IMR-90 (cell line): Measurements from ENCODE around the gene ZNF532. TPM values are rescaled to one million over a fixed set of nuclear protein-coding genes. Genes with fewer than 3 reads are reported as not detected.

ENCODE experiments used
- ATAC-seq: fragments of 200-7000 bp; cut with Tn5 transposase; 2 replicates; pipeline ENCODE4 v1.9.1; 2020; ENCODE audit warnings: low read depth, mild to moderate bottlenecking, moderate library complexity
- BruUV-seq: library from RNA; stranded (reverse); fragments of 400-500 nt; replicated peaks from 2 replicates; lab custom pipeline; 2021; lab: Mats Ljungman, UMichigan
- CTCF ChIA-PET: fragments of 300-600 bp; formaldehyde crosslinking; extraction: SDS; loops from one replicate; lab custom pipeline; 2021; ENCODE audit warnings: antibody characterized with exemption; lab: Yijun Ruan, JAX
- POLR2A ChIA-PET: fragments of 300-600 bp; sonication (Branson Sonifier 250); formaldehyde crosslinking; loops from one replicate; lab custom pipeline; 2022; ENCODE audit warnings: antibody characterized with exemption; ENCODE audit not compliant: unreplicated experiment; lab: Charles Lee
- DNase-seq: peaks from one replicate; pipeline ENCODE4 v3.0.0; 2013
- H2AFZ ChIP-seq: replicated peaks from 2 replicates; pipeline ENCODE3; 2013; ENCODE audit warnings: low read length, mild to moderate bottlenecking; ENCODE audit not compliant: poor library complexity
- H2AK5ac ChIP-seq: 2 replicates; pipeline ENCODE4 v1.6.1; 2013; ENCODE audit warnings: low read depth, low read length, inconsistent platforms
- H2AK9ac ChIP-seq: replicated peaks from 2 replicates; pipeline ENCODE3; 2013; ENCODE audit warnings: mild to moderate bottlenecking, low read depth, low read length, moderate library complexity; ENCODE audit not compliant: poor library complexity
- H2BK120ac ChIP-seq: 2 replicates; pipeline ENCODE4 v1.6.1; 2013; ENCODE audit warnings: low read depth, low read length, inconsistent platforms
- H2BK15ac ChIP-seq: 3 replicates; pipeline ENCODE4 v1.6.1; 2013; ENCODE audit warnings: low read depth, low read length, inconsistent platforms
- H2BK20ac ChIP-seq: 2 replicates; pipeline ENCODE4 v1.6.1; 2013; ENCODE audit warnings: low read depth, mild to moderate bottlenecking, inconsistent platforms, low read length, moderate library complexity
- H2BK5ac ChIP-seq: 2 replicates; pipeline ENCODE4 v1.6.1; 2013; ENCODE audit warnings: mild to moderate bottlenecking, low read depth, low read length, inconsistent platforms; ENCODE audit not compliant: poor library complexity, severe bottlenecking
- H3K14ac ChIP-seq: replicated peaks from 2 replicates; pipeline ENCODE4 v1.6.1; 2013; ENCODE audit warnings: low read depth, low read length, inconsistent platforms
- H3K18ac ChIP-seq: 2 replicates; pipeline ENCODE4 v1.6.1; 2013; ENCODE audit warnings: low read depth, low read length, control low read depth
- H3K23ac ChIP-seq: 2 replicates; pipeline ENCODE4 v1.6.1; 2013; ENCODE audit warnings: low read depth, low read length, inconsistent platforms
- H3K27ac ChIP-seq: 2 replicates; pipeline ENCODE4 v1.5.1; 2013; ENCODE audit warnings: mild to moderate bottlenecking, control low read depth, low read length; ENCODE audit not compliant: insufficient read depth
- H3K27me3 ChIP-seq: 2 replicates; pipeline ENCODE4 v1.6.1; 2013; ENCODE audit warnings: low read length; ENCODE audit not compliant: control insufficient read depth, insufficient read depth
- H3K36me3 ChIP-seq: 2 replicates; pipeline ENCODE4 v1.6.1; 2013; ENCODE audit warnings: low read length, mixed read lengths; ENCODE audit not compliant: control insufficient read depth, insufficient read depth
- H3K4ac ChIP-seq: 2 replicates; pipeline ENCODE4 v1.6.1; 2013; ENCODE audit warnings: low read depth, low read length, inconsistent platforms
- H3K4me1 ChIP-seq: 2 replicates; pipeline ENCODE4 v1.6.1; 2013; ENCODE audit warnings: low read length, mixed read lengths; ENCODE audit not compliant: control insufficient read depth, insufficient read depth
- H3K4me2 ChIP-seq: 2 replicates; pipeline ENCODE4 v1.6.1; 2013; ENCODE audit warnings: low read depth, mild to moderate bottlenecking, control low read depth, low read length, moderate library complexity
- H3K4me3 ChIP-seq: 2 replicates; pipeline ENCODE4 v1.5.1; 2013; ENCODE audit warnings: low read depth, mild to moderate bottlenecking, control low read depth, low read length, moderate library complexity; ENCODE audit not compliant: insufficient read depth
- H3K56ac ChIP-seq: 2 replicates; pipeline ENCODE4 v1.6.1; 2013; ENCODE audit warnings: low read length, inconsistent platforms; ENCODE audit not compliant: insufficient read depth; ENCODE audit errors: extremely low read depth
- H3K79me1 ChIP-seq, 2 experiments: 2 replicates each; pipeline ENCODE4 v1.6.1; 2013; ENCODE audit warnings: low read length in 2 of 2, inconsistent platforms in 1 of 2, low read depth in 1 of 2
- H3K9ac ChIP-seq: 2 replicates; pipeline ENCODE4 v1.6.1; 2013; ENCODE audit warnings: low read depth, low read length, control low read depth
- H3K9me1 ChIP-seq: 2 replicates; pipeline ENCODE4 v1.6.1; 2013; ENCODE audit warnings: low read length, inconsistent platforms; ENCODE audit not compliant: insufficient read depth
- H3K9me3 ChIP-seq: 2 replicates; pipeline ENCODE4 v1.6.1; 2013; ENCODE audit warnings: low read length; ENCODE audit not compliant: control insufficient read depth, insufficient read depth
- H4K20me1 ChIP-seq: 2 replicates; pipeline ENCODE4 v1.6.1; 2013; ENCODE audit warnings: low read length, inconsistent platforms; ENCODE audit not compliant: insufficient read depth
- H4K5ac ChIP-seq: 2 replicates; pipeline ENCODE4 v1.6.1; 2013; ENCODE audit warnings: mild to moderate bottlenecking, low read depth, low read length, control low read depth
- H4K8ac ChIP-seq, 2 experiments: 2 replicates each; pipeline ENCODE4 v1.6.1; 2013; ENCODE audit warnings: low read depth in 2 of 2, low read length in 2 of 2, control low read depth in 1 of 2, inconsistent platforms in 1 of 2
- H4K91ac ChIP-seq: 2 replicates; pipeline ENCODE4 v1.6.1; 2013; ENCODE audit warnings: low read depth, low read length, inconsistent platforms; ENCODE audit not compliant: insufficient read depth
- CHD1 ChIP-seq: IDR thresholded peaks from 2 replicates; pipeline ENCODE4 v1.6.1; 2012; ENCODE audit warnings: low read depth, low read length, improper control_type of control experiment
- CTCF ChIP-seq: conservative IDR thresholded peaks from 2 replicates; pipeline ENCODE4 v1.5.1; 2012; ENCODE audit warnings: mild to moderate bottlenecking, low read depth, low read length, improper control_type of control experiment
- MAFK ChIP-seq: IDR thresholded peaks from 2 replicates; pipeline ENCODE4 v1.6.1; 2012; ENCODE audit warnings: low read depth, low read length, improper control_type of control experiment
- MAZ ChIP-seq: IDR thresholded peaks from 2 replicates; pipeline ENCODE4 v1.6.1; 2012; ENCODE audit warnings: low read depth, mild to moderate bottlenecking, low read length, improper control_type of control experiment, moderate library complexity, borderline replicate concordance
- MXI1 ChIP-seq: IDR thresholded peaks from 2 replicates; pipeline ENCODE4 v1.6.1; 2012; ENCODE audit warnings: low read depth, mild to moderate bottlenecking, low read length, moderate library complexity, borderline replicate concordance
- NFE2L2 ChIP-seq: fragments of 150-350 bp; IDR thresholded peaks from 2 replicates; pipeline ENCODE4 v1.6.1; 2016; ENCODE audit warnings: low read depth, mild to moderate bottlenecking, low read length
- RAD21 ChIP-seq: IDR thresholded peaks from 2 replicates; pipeline ENCODE4 v1.6.1; 2012; ENCODE audit warnings: low read length, improper control_type of control experiment
- RFX5 ChIP-seq: IDR thresholded peaks from 2 replicates; pipeline ENCODE4 v1.8.0; 2012; ENCODE audit warnings: low read depth, mild to moderate bottlenecking, low read length, moderate library complexity
- WGBS, 2 experiments: methylation state at CpG; one replicate each; pipeline versions ENCODE4 v1.1.5 to v1.1.7; 2013; ENCODE audit warnings: missing lambda C conversion rate in 2 of 2; ENCODE audit not compliant: insufficient read length in 1 of 2; ENCODE audit errors: extremely low coverage in 2 of 2; 5-methylcytosine and 5-hydroxymethylcytosine counted together
- dilution Hi-C: fragments of 300-500 bp; cut with HindIII; formaldehyde crosslinking; loops from one replicate; pipeline ENCODE4 v1.14.3; 2018; ENCODE audit warnings: low sequenced_read_pairs; ENCODE audit not compliant: unreplicated experiment
- in situ Hi-C: fragments of 300-500 bp; cut with MboI; formaldehyde crosslinking; loops from 3 replicates; pipeline ENCODE4 v1.14.3; 2019; ENCODE audit warnings: low sequenced_read_pairs, inconsistent platforms, mixed read lengths
- intact Hi-C: fragments of 100-400 bp; cut with micrococcal nuclease; formaldehyde crosslinking; loops from 2 replicates; pipeline ENCODE4 v1.10.0; 2022
- polyA plus RNA-seq, 3 experiments: library from polyadenylated mRNA; depleted of rRNA; stranded (reverse); fragments of >200 nt; gene quantifications; 2 replicates each; pipeline ENCODE4 v1.2.3, GENCODE V29; 2012; ENCODE audit warnings: low replicate concordance in 1 of 3
- total RNA-seq: library from RNA; depleted of rRNA; stranded (reverse); fragments of >200 nt; gene quantifications from 2 replicates; pipeline ENCODE4 v1.2.3, GENCODE V29; 2012

ZNF532 gene
- total and polyA plus RNA-seq, 2 of the 4 experiments (the other 2 are of a cell fraction), result 29.9 to 45.8 TPM

GRCh38 chr18:58847383-58848071, 17.1 kb upstream of the ZNF532 start:
- Histone ChIP-seq H3K14ac (no peak overlapping the region), H4K8ac (no peak overlapping the region), H3K27ac (no peak overlapping the region), H2AFZ (peak overlapping the region; percentile 33), H4K5ac (no peak overlapping the region), H3K4me1 (no peaks in the 10 kb centered on the region; the same call in 1 of the 2 replicates), H3K4me3 (no peak overlapping the region), H2AK9ac (no peak overlapping the region), H2BK20ac (no peak overlapping the region), H3K9me3 (0 out of 2 replicates have a peak, but pooled peaks cover 2% of the 10 kb centered on the region), H4K91ac (no peak overlapping the region), H3K18ac (no peak overlapping the region), H3K4me2 (no peak overlapping the region), H2BK5ac (no peak overlapping the region), H3K9me1 (no peaks in the 10 kb centered on the region), H3K23ac (no peak overlapping the region), H3K9ac (no peak overlapping the region), H3K4ac (no peak overlapping the region), H2BK15ac (no peak overlapping the region), H4K20me1 (no peaks in the 10 kb centered on the region), H2BK120ac (no peak overlapping the region), H3K56ac (no peak overlapping the region), H3K79me1 (no peaks in the 10 kb centered on the region), H2AK5ac (no peak overlapping the region), H3K27me3 (no peaks in the 10 kb centered on the region), H3K36me3 (no peaks in the 10 kb centered on the region)
- no TSS peak for BruUV-seq
- ATAC-seq (no peak), DNase-seq (no peak)
- in situ Hi-C loops, result no loop called here
- intact Hi-C loops, result no loop called here
- TF ChIP-seq MAFK, result no peak
- TF ChIP-seq MAZ, result no peak
- no peak for TF ChIP-seq RFX5
- TF ChIP-seq CHD1, result no peak
- no peak for TF ChIP-seq RAD21
- no peak for TF ChIP-seq MXI1
- TF ChIP-seq CTCF, result no peak
- no peak for TF ChIP-seq NFE2L2
- dilution Hi-C loops, result no loop called here
- ChIA-PET CTCF (interaction anchor here (0.5 kb wide), 1 partner anchor 173 kb away, joined by 3 read pairs; no protein-coding TSS in a partner anchor), POLR2A (no interaction called here)
- 51% methylated on average over 11 of the region's 29 CpGs; no CpG with 5 or more reads in 1 of the 2 experiments for WGBS, 2 experiments
